HAP-1 (cell line): ENCODE measurements around the gene ZNF513.

ENCODE experiments used
- DNase-seq, 2 experiments: peaks; one replicate each; pipeline ENCODE4 v3.0.0-alpha.2; 2016 to 2020; ENCODE audit warnings: low spot score in 2 of 2
- H3K27me3 ChIP-seq: fragments of 250-450 bp; sonication (Bioruptor Pico); 2 replicates; pipeline ENCODE4 v1.5.1; 2020; ENCODE audit warnings: low read depth, mild to moderate bottlenecking, moderate library complexity
- H3K36me3 ChIP-seq: fragments of 250-450 bp; sonication (Bioruptor Pico); replicated peaks from 2 replicates; pipeline ENCODE4 v1.5.1; 2020; ENCODE audit warnings: mild to moderate bottlenecking
- H3K4me1 ChIP-seq: fragments of 250-450 bp; sonication (Bioruptor Pico); 2 replicates; pipeline ENCODE4 v1.5.1; 2020; ENCODE audit warnings: mild to moderate bottlenecking
- H3K4me3 ChIP-seq: fragments of 250-450 bp; sonication (Bioruptor Pico); 2 replicates; pipeline ENCODE4 v1.5.1; 2020; ENCODE audit warnings: mild to moderate bottlenecking, moderate library complexity
- H3K9me3 ChIP-seq: fragments of 250-450 bp; sonication (Bioruptor Pico); 2 replicates; pipeline ENCODE4 v1.5.1; 2020; ENCODE audit warnings: mild to moderate bottlenecking, moderate library complexity
- in situ Hi-C: fragments of 300-500 bp; cut with MboI; formaldehyde crosslinking; loops from 3 replicates; pipeline ENCODE4 v1.14.3; 2020; ENCODE audit warnings: low sequenced_read_pairs, inconsistent platforms, mixed read lengths

ZNF513 gene

GRCh38 chr2:27376151-27376865, 4.2 kb downstream of the ZNF513 start:
- in situ Hi-C loops = no loop called here
- Histone ChIP-seq H3K27me3 (no peaks in the 10 kb centered on the region), H3K4me3 (no peak overlapping the region), H3K4me1 (peaks cover 22% of the 10 kb centered on the region), H3K9me3 (no peaks in the 10 kb centered on the region), H3K36me3 (peaks cover 76% of the 10 kb centered on the region)
- DNase-seq = no peak

- Histone ChIP-seq H3K9me3 (no peaks in the 10 kb centered on the region), H3K36me3 (peaks cover 74% of the 10 kb centered on the region), H3K4me1 (peaks cover 16% of the 10 kb centered on the region), H3K4me3 (no peak overlapping the region), H3K27me3 (no peaks in the 10 kb centered on the region)
- DNase-seq = no peak
- in situ Hi-C loops = no loop called here
These were observed 4.9 kb downstream of the ZNF513 start for GRCh38 chr2:27375513-27376099.

GRCh38 chr2:27373567-27373966, 7.0 kb downstream of the ZNF513 start:
- Histone ChIP-seq H3K4me3 (no peak overlapping the region), H3K36me3 (peaks cover 74% of the 10 kb centered on the region), H3K4me1 (peaks cover 7% of the 10 kb centered on the region), H3K27me3 (no peaks in the 10 kb centered on the region), H3K9me3 (no peaks in the 10 kb centered on the region)
- DNase-seq = no peak
- in situ Hi-C loops = no loop called here

GRCh38 chr2:27372937-27373336, 7.6 kb downstream of the ZNF513 start:
- in situ Hi-C loops = no loop called here
- H3K36me3 ChIP-seq = peaks cover 75% of the 10 kb centered on the region
- H3K9me3 ChIP-seq = no peaks in the 10 kb centered on the region
- no peak for DNase-seq
- H3K4me3 ChIP-seq = no peak overlapping the region
- no peaks in the 10 kb centered on the region for H3K27me3 ChIP-seq
- H3K4me1 ChIP-seq = peaks cover 10% of the 10 kb centered on the region

GRCh38 chr2:27370816-27371620, 9.5 kb downstream of the ZNF513 start:
- no peaks in the 10 kb centered on the region for H3K9me3 ChIP-seq
- peaks cover 73% of the 10 kb centered on the region for H3K36me3 ChIP-seq
- peaks cover 10% of the 10 kb centered on the region for H3K4me1 ChIP-seq
- peak overlapping the region; percentile 98 for H3K4me3 ChIP-seq
- H3K27me3 ChIP-seq = no peaks in the 10 kb centered on the region
- in situ Hi-C loops = no loop called here
- peak in 1 of 2 experiments; percentile 48 for DNase-seq

GRCh38 chr2:27370026-27370815, 10.3 kb downstream of the ZNF513 start, which contains the start of the genes EIF2B4 and SNX17:
EIF2B4 (minus strand) TSS chr2:27370338; CDS start chr2:27370314, 24 bp downstream.
SNX17 (plus strand) TSS chr2:27370616; CDS start chr2:27370744, 128 bp downstream.
- Histone ChIP-seq H3K36me3 (peaks cover 71% of the 10 kb centered on the region), H3K4me1 (peaks cover 10% of the 10 kb centered on the region)
- in situ Hi-C loops = no loop called here

GRCh38 chr2:27369471-27370025, 11.0 kb downstream of the ZNF513 start:
- Histone ChIP-seq H3K36me3 (peaks cover 69% of the 10 kb centered on the region), H3K4me3 (peak overlapping the region; percentile 98), H3K4me1 (peaks cover 10% of the 10 kb centered on the region), H3K27me3 (no peaks in the 10 kb centered on the region), H3K9me3 (no peaks in the 10 kb centered on the region)
- peak; percentile 44 to 71 for DNase-seq
- in situ Hi-C loops = no loop called here

More at GRCh38 chr2:27370026-27370815, 10.3 kb downstream of the ZNF513 start, which contains the start of the genes EIF2B4 and SNX17:
- peak; percentile 97 to 99 for DNase-seq
- Histone ChIP-seq H3K4me3 (peak within 1 kb of the TSS; percentile 98), H3K9me3 (no peaks in the 10 kb centered on the region), H3K27me3 (no peaks in the 10 kb centered on the region)

GRCh38 chr2:27363933-27364332, 16.6 kb downstream of the ZNF513 start:
- DNase-seq = no peak
- no peaks in the 10 kb centered on the region for H3K27me3 ChIP-seq
- peaks cover 53% of the 10 kb centered on the region for H3K36me3 ChIP-seq
- no peak overlapping the region for H3K4me3 ChIP-seq
- in situ Hi-C loops = no loop called here
- peaks cover 3% of the 10 kb centered on the region; the same call in 1 of the 2 replicates for H3K4me1 ChIP-seq
- H3K9me3 ChIP-seq = no peaks in the 10 kb centered on the region

- Histone ChIP-seq H3K4me3 (no peak overlapping the region), H3K9me3 (no peaks in the 10 kb centered on the region), H3K27me3 (no peaks in the 10 kb centered on the region), H3K36me3 (peaks cover 47% of the 10 kb centered on the region), H3K4me1 (no peaks in the 10 kb centered on the region)
- DNase-seq = no peak
- in situ Hi-C loops = no loop called here
These were observed 17.7 kb downstream of the ZNF513 start for GRCh38 chr2:27362678-27363420.

GRCh38 chr2:27356382-27357181, 24.0 kb downstream of the ZNF513 start, which contains the start of gene GTF3C2:
GTF3C2 (minus strand) TSS chr2:27356764; CDS start chr2:27343554, 13,210 bp downstream.
- Histone ChIP-seq H3K4me3 (peak within 1 kb of the TSS; percentile 96), H3K27me3 (no peaks in the 10 kb centered on the region), H3K9me3 (no peaks in the 10 kb centered on the region), H3K4me1 (peaks cover 17% of the 10 kb centered on the region), H3K36me3 (0 out of 2 replicates have a peak, but pooled peaks cover 9% of the 10 kb centered on the region)
- in situ Hi-C loops = no loop called here
- DNase-seq = peak; percentile 97 to 98

GRCh38 chr2:27356056-27356381, 24.5 kb downstream of the ZNF513 start:
- Histone ChIP-seq H3K36me3 (0 out of 2 replicates have a peak, but pooled peaks cover 9% of the 10 kb centered on the region), H3K9me3 (no peaks in the 10 kb centered on the region), H3K4me1 (peaks cover 17% of the 10 kb centered on the region), H3K4me3 (peak overlapping the region; percentile 96), H3K27me3 (no peaks in the 10 kb centered on the region)
- DNase-seq = peak; percentile 52 to 78
- in situ Hi-C loops = no loop called here

- H3K9me3 ChIP-seq = no peaks in the 10 kb centered on the region
- DNase-seq = no peak
- H3K36me3 ChIP-seq = 0 out of 2 replicates have a peak, but pooled peaks cover 14% of the 10 kb centered on the region
- no peaks in the 10 kb centered on the region for H3K27me3 ChIP-seq
- no peak overlapping the region for H3K4me3 ChIP-seq
- peaks cover 17% of the 10 kb centered on the region for H3K4me1 ChIP-seq
- in situ Hi-C loops = no loop called here
These were observed 26.0 kb downstream of the ZNF513 start for GRCh38 chr2:27354597-27354927.
